HEK293 (cell line): ENCODE data around the gene RAB28.

Experiments
- CTCF ChIA-PET: fragments of 350-600 bp; formaldehyde crosslinking; extraction: SDS; loops from one replicate; lab custom pipeline; 2021; ENCODE audit warnings: antibody characterized with exemption; lab: Yijun Ruan, JAX
- POLR2A ChIA-PET: fragments of 300-600 bp; formaldehyde crosslinking; extraction: SDS; loops from one replicate; lab custom pipeline; 2020; ENCODE audit warnings: antibody characterized with exemption, inconsistent platforms; lab: Yijun Ruan, JAX
- H3K27ac ChIP-seq: fragments of 200-500 bp; sonication (Bioruptor generic); 2 replicates; pipeline ENCODE4 v1.5.1; 2014; ENCODE audit warnings: low read depth, low read length, control low read depth, inconsistent platforms; ENCODE audit errors: extremely low read depth
- H3K36me3 ChIP-seq, 2 experiments: fragments of 200-500 bp in 1 of 2; sonication (Bioruptor generic) in 1 of 2; 1 replicate in 1 of 2; 2 replicates in 1 of 2; pipeline ENCODE4 v1.5.1; 2014 to 2017; ENCODE audit warnings: inconsistent platforms in 2 of 2, low read length in 2 of 2; ENCODE audit not compliant: control insufficient read depth in 2 of 2, insufficient read depth in 1 of 2
- H3K4me1 ChIP-seq: fragments of 200-500 bp; sonication (Bioruptor generic); 2 replicates; pipeline ENCODE4 v1.5.1; 2014; ENCODE audit warnings: mild to moderate bottlenecking, low read length, inconsistent platforms; ENCODE audit not compliant: control insufficient read depth, insufficient read depth
- H3K4me3 ChIP-seq: 2 replicates; pipeline ENCODE4 v1.5.1; 2011; ENCODE audit warnings: low read depth, mild to moderate bottlenecking, control low read depth, low read length, moderate library complexity
- H3K9me3 ChIP-seq: fragments of 200-500 bp; sonication (Bioruptor generic); 2 replicates; pipeline ENCODE4 v1.5.1; 2014; ENCODE audit warnings: low read depth, low read length, inconsistent platforms; ENCODE audit not compliant: control insufficient read depth, insufficient read depth
- AEBP2 ChIP-seq: fragments of 450-650 bp; formaldehyde crosslinking; IDR thresholded peaks from 2 replicates; pipeline ENCODE4 v1.5.1; 2016; ENCODE audit warnings: missing biosample characterization, missing genetic modification characterization, borderline replicate concordance
- GLIS1 ChIP-seq: fragments of 450-650 bp; formaldehyde crosslinking; IDR thresholded peaks from 2 replicates; pipeline ENCODE4 v1.5.1; 2016; ENCODE audit warnings: missing biosample characterization, missing genetic modification characterization
- MYNN ChIP-seq: fragments of 450-650 bp; formaldehyde crosslinking; IDR thresholded peaks from 2 replicates; pipeline ENCODE4 v1.5.1; 2016; ENCODE audit warnings: missing biosample characterization, missing genetic modification characterization, borderline replicate concordance
- PRDM2 ChIP-seq: fragments of 450-650 bp; formaldehyde crosslinking; IDR thresholded peaks from 2 replicates; pipeline ENCODE4 v1.5.1; 2016; ENCODE audit warnings: missing biosample characterization, missing genetic modification characterization, borderline replicate concordance
- ZBTB21 ChIP-seq: fragments of 450-650 bp; formaldehyde crosslinking; IDR thresholded peaks from 2 replicates; pipeline ENCODE4 v1.5.1; 2017; ENCODE audit warnings: missing biosample characterization, missing genetic modification characterization
- ZNF155 ChIP-seq: fragments of 450-650 bp; formaldehyde crosslinking; IDR thresholded peaks from 2 replicates; pipeline ENCODE4 v1.5.1; 2016; ENCODE audit warnings: missing biosample characterization, missing genetic modification characterization
- ZNF16 ChIP-seq: fragments of 450-650 bp; formaldehyde crosslinking; IDR thresholded peaks from 2 replicates; pipeline ENCODE4 v1.5.1; 2016; ENCODE audit warnings: low read depth, missing biosample characterization, missing genetic modification characterization
- ZNF18 ChIP-seq: fragments of 450-650 bp; formaldehyde crosslinking; IDR thresholded peaks from 2 replicates; pipeline ENCODE4 v1.5.1; 2016; ENCODE audit warnings: missing biosample characterization, missing genetic modification characterization
- ZNF19 ChIP-seq: fragments of 450-650 bp; formaldehyde crosslinking; IDR thresholded peaks from 2 replicates; pipeline ENCODE4; 2016; ENCODE audit warnings: missing biosample characterization, missing genetic modification characterization, low read depth
- ZNF335 ChIP-seq: fragments of 450-650 bp; formaldehyde crosslinking; conservative IDR thresholded peaks from 2 replicates; pipeline ENCODE4 v1.5.1; 2016; ENCODE audit warnings: missing biosample characterization, missing genetic modification characterization
- ZNF394 ChIP-seq: fragments of 450-650 bp; formaldehyde crosslinking; IDR thresholded peaks from 2 replicates; pipeline ENCODE4 v1.5.1; 2016; ENCODE audit warnings: missing biosample characterization, missing genetic modification characterization, mild to moderate bottlenecking, moderate library complexity, borderline replicate concordance
- ZNF404 ChIP-seq: fragments of 450-650 bp; formaldehyde crosslinking; IDR thresholded peaks from 2 replicates; pipeline ENCODE4 v1.5.1; 2017; ENCODE audit warnings: missing biosample characterization, missing genetic modification characterization
- ZNF544 ChIP-seq: fragments of 450-650 bp; formaldehyde crosslinking; IDR thresholded peaks from 2 replicates; pipeline ENCODE4 v1.5.0; 2017; ENCODE audit warnings: missing biosample characterization, missing genetic modification characterization
- ZNF621 ChIP-seq: fragments of 450-650 bp; formaldehyde crosslinking; IDR thresholded peaks from 2 replicates; pipeline ENCODE4 v1.5.1; 2017; ENCODE audit warnings: missing biosample characterization, missing genetic modification characterization
- ZNF639 ChIP-seq: fragments of 450-650 bp; formaldehyde crosslinking; IDR thresholded peaks from 2 replicates; pipeline ENCODE4 v1.5.1; 2016; ENCODE audit warnings: missing biosample characterization, missing genetic modification characterization
- ZSCAN18 ChIP-seq: fragments of 450-650 bp; formaldehyde crosslinking; IDR thresholded peaks from 2 replicates; pipeline ENCODE4 v1.5.1; 2016; ENCODE audit warnings: missing biosample characterization, missing genetic modification characterization

Gene RAB28

GRCh38 chr4:13484122-13484748, at the start of gene RAB28 (continued):
- TF ChIP-seq ZNF18 (tag by site-specific recombination), result no peak

GRCh38 chr4:13531625-13531998, 47.5 kb upstream of the RAB28 start:
- no peak overlapping the region for H3K27ac ChIP-seq
- no peaks in the 10 kb centered on the region for H3K4me1 ChIP-seq
- H3K4me3 ChIP-seq, result no peak overlapping the region
- POLR2A ChIA-PET, result no interaction called here
- no peaks in the 10 kb centered on the region for H3K36me3 ChIP-seq
- H3K9me3 ChIP-seq, result no peaks in the 10 kb centered on the region
- CTCF ChIA-PET, result no interaction called here
- no peak for TF ChIP-seq ZBTB21 (tag by site-specific recombination)

- Histone ChIP-seq H3K9me3 (no peaks in the 10 kb centered on the region), H3K4me1 (no peaks in the 10 kb centered on the region), H3K4me3 (no peak overlapping the region), H3K27ac (no peak overlapping the region), H3K36me3 (no peaks in the 10 kb centered on the region)
- CTCF ChIA-PET, result no interaction called here
- TF ChIP-seq ZNF335 (no peak), AEBP2 (tag by site-specific recombination) (no peak), GLIS1 (tag by site-specific recombination) (no peak), ZNF544 (no peak), ZNF394 (tag by site-specific recombination) (no peak), ZNF155 (tag by site-specific recombination) (no peak), PRDM2 (tag by site-specific recombination) (no peak), ZNF16 (no peak), ZNF621 (no peak), MYNN (tag by site-specific recombination) (no peak), ZNF19 (tag by site-specific recombination) (no peak), ZNF404 (tag by site-specific recombination) (no peak), ZSCAN18 (tag by site-specific recombination) (no peak), ZNF639 (tag by site-specific recombination) (no peak)
- TF ChIP-seq, all 188 proteins: peak for 0
- POLR2A ChIA-PET, result no interaction called here
Observed at GRCh38 chr4:13530823-13531624, 46.9 kb upstream of the RAB28 start.
